Immature natural killer cell (primary cell): ENCODE measurements around the gene MYO18B. TPM values are rescaled to one million over a fixed set of nuclear protein-coding genes. Genes with fewer than 3 reads are reported as not detected.

Source experiments
- DNase-seq, 3 donors: peaks; one replicate each; pipeline ENCODE4 v3.0.0; 2022; ENCODE audit warnings: mixed read lengths in 1 of 3
- H3K27ac Mint-ChIP-seq, 6 donors: one replicate each; pipeline ENCODE4 v1.8.0; 2020; ENCODE audit warnings: mixed read lengths in 6 of 6, mild to moderate bottlenecking in 5 of 6, inconsistent platforms in 4 of 6, moderate library complexity in 3 of 6
- H3K27me3 Mint-ChIP-seq, 3 donors: one replicate each; pipeline ENCODE4 v1.8.0; 2020 to 2021; ENCODE audit warnings: low read depth in 3 of 3, mild to moderate bottlenecking in 3 of 3, mixed read lengths in 3 of 3, moderate library complexity in 3 of 3, inconsistent platforms in 1 of 3
- H3K36me3 Mint-ChIP-seq, 3 donors: one replicate each; pipeline ENCODE4 v1.8.0; 2020; ENCODE audit warnings: mixed read lengths in 3 of 3, inconsistent platforms in 2 of 3, mild to moderate bottlenecking in 2 of 3
- H3K4me1 Mint-ChIP-seq, 2 donors: one replicate each; pipeline ENCODE4 v1.8.0; 2020; ENCODE audit warnings: inconsistent platforms in 2 of 2, mild to moderate bottlenecking in 2 of 2, mixed read lengths in 2 of 2, moderate library complexity in 1 of 2
- H3K4me3 Mint-ChIP-seq, 5 donors: one replicate each; pipeline ENCODE4 v1.8.0; 2020; ENCODE audit warnings: mild to moderate bottlenecking in 5 of 5, mixed read lengths in 5 of 5, inconsistent platforms in 3 of 5, moderate library complexity in 3 of 5
- H3K9me3 Mint-ChIP-seq, 6 donors: one replicate each; pipeline ENCODE4 v1.8.0; 2020; ENCODE audit warnings: mild to moderate bottlenecking in 6 of 6, mixed read lengths in 6 of 6, inconsistent platforms in 4 of 6, moderate library complexity in 3 of 6
- polyA plus RNA-seq, 3 donors: library from polyadenylated mRNA; unstranded; fragments of 300-500 nt; fragmentation: Illumina TruSeq; gene quantifications; one replicate each; pipeline ENCODE4 v1.2.3, GENCODE V29; 2021

MYO18B gene
- polyA plus RNA-seq, 3 donors from 2014 or later, result not detected

- no peaks in the 10 kb centered on the region for H3K4me1 Mint-ChIP-seq
- peaks cover 10 to 19% (median 12%) of the 10 kb centered on the region in 3 donors for H3K27me3 Mint-ChIP-seq
- no peak for DNase-seq
- H3K4me3 Mint-ChIP-seq, result no peak overlapping the region
- H3K27ac Mint-ChIP-seq, result no peak overlapping the region
- no peaks in the 10 kb centered on the region for H3K9me3 Mint-ChIP-seq
- peaks cover 0 to 3% (median 0%) of the 10 kb centered on the region in 3 donors for H3K36me3 Mint-ChIP-seq
These were observed 76.6 kb downstream of the MYO18B start for GRCh38 chr22:25818541-25818940.

- no peak for DNase-seq
- peaks cover 7 to 27% (median 10%) of the 10 kb centered on the region in 3 donors for H3K27me3 Mint-ChIP-seq
- no peaks in the 10 kb centered on the region for H3K9me3 Mint-ChIP-seq
- H3K4me1 Mint-ChIP-seq, result no peaks in the 10 kb centered on the region
- no peak overlapping the region for H3K4me3 Mint-ChIP-seq
- H3K27ac Mint-ChIP-seq, result no peak overlapping the region
- peaks cover 0 to 3% (median 0%) of the 10 kb centered on the region in 3 donors for H3K36me3 Mint-ChIP-seq
These were observed 80.4 kb downstream of the MYO18B start for GRCh38 chr22:25822344-25822743.

- Mint-ChIP-seq H3K4me1 (no peaks in the 10 kb centered on the region), H3K27ac (no peak overlapping the region), H3K27me3 (peaks cover 4 to 27% (median 5%) of the 10 kb centered on the region in 3 donors), H3K36me3 (peaks cover 0 to 3% (median 0%) of the 10 kb centered on the region in 3 donors), H3K4me3 (no peak overlapping the region), H3K9me3 (no peaks in the 10 kb centered on the region)
- no peak for DNase-seq
These were observed 81.3 kb downstream of the MYO18B start for GRCh38 chr22:25823276-25823675.

- no peaks in the 10 kb centered on the region for H3K4me1 Mint-ChIP-seq
- no peaks in the 10 kb centered on the region for H3K9me3 Mint-ChIP-seq
- H3K27me3 Mint-ChIP-seq, result peaks cover 4 to 21% (median 5%) of the 10 kb centered on the region in 3 donors
- no peak overlapping the region for H3K27ac Mint-ChIP-seq
- peaks cover 0 to 2% (median 0%) of the 10 kb centered on the region in 3 donors for H3K36me3 Mint-ChIP-seq
- no peak overlapping the region for H3K4me3 Mint-ChIP-seq
- DNase-seq, result no peak
These were observed 82.9 kb downstream of the MYO18B start for GRCh38 chr22:25824828-25825423.

DNA sequence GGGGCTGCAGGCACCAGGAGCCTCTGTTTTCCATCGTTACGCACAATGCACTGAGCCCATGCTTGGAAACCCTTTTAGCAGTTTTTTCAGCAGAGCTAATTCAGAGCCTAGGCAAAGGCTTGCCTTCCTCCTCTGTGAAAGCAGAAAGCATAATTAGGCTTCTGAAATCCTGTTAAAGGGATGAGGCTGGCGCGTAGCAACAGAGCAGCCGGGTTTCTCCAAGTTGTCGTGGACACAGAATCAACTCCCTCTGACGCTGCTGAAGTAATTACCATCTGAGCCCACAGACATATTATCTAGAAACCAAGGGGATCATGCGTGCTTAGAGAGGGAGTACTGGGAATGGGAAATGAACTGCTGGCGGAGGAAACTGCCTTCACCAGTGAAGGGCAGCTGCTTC lies 85.4 kb downstream of the MYO18B start:
- DNase-seq, result no peak
- H3K9me3 Mint-ChIP-seq, result no peaks in the 10 kb centered on the region
- no peak overlapping the region for H3K4me3 Mint-ChIP-seq
- H3K27ac Mint-ChIP-seq, result no peak overlapping the region
- H3K4me1 Mint-ChIP-seq, result no peaks in the 10 kb centered on the region
- H3K36me3 Mint-ChIP-seq, result no peaks in the 10 kb centered on the region
- peaks cover 1 to 20% (median 2%) of the 10 kb centered on the region in 3 donors for H3K27me3 Mint-ChIP-seq

DNA sequence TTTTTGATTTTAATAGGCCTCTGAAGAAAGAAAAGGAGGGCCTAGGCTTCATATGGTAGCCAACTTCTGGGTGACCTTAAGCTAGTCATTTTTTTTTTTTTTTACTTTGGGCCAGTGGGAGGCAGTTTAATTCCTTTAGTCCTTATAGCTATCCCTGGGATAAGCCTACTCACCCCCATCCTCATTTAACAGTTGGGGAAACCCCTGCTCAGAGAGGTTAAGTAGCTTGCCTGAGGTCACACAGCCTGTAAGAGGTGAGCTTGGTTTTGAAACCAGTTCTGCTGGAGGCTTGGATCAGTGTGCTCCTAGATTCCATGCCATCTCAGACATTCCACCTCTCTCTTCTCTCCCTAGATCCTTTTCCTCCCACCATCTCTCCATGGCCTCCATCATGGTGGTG lies 86.4 kb downstream of the MYO18B start:
- Mint-ChIP-seq H3K4me3 (no peak overlapping the region), H3K9me3 (no peaks in the 10 kb centered on the region), H3K36me3 (no peaks in the 10 kb centered on the region), H3K4me1 (no peaks in the 10 kb centered on the region), H3K27me3 (peaks cover 0 to 18% (median 1%) of the 10 kb centered on the region in 3 donors), H3K27ac (no peak overlapping the region)
- no peak for DNase-seq

DNA sequence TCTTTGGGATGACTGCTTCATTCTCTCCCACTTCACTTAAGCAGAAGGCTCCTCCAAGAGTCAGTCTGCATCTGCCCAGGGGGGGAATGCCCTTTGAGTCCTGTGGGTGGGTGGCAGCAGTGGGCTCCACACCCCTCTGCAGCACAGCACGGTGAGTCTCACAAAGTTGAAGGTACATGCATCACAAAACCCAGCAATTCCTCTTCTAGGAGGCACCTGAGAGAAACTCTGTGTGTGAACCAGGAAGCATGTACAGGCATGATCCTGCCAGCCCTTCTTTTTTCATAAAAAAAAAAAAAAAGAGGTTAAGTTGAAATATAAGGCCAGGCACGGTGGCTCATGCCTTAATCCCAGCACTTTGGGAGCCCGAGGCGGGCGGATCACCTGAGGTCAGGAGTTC lies 87.2 kb downstream of the MYO18B start:
- DNase-seq, result no peak
- Mint-ChIP-seq H3K9me3 (no peaks in the 10 kb centered on the region), H3K27me3 (peaks cover 0 to 12% (median 1%) of the 10 kb centered on the region in 3 donors), H3K4me1 (no peaks in the 10 kb centered on the region), H3K27ac (no peak overlapping the region), H3K4me3 (no peak overlapping the region), H3K36me3 (no peaks in the 10 kb centered on the region)

DNA sequence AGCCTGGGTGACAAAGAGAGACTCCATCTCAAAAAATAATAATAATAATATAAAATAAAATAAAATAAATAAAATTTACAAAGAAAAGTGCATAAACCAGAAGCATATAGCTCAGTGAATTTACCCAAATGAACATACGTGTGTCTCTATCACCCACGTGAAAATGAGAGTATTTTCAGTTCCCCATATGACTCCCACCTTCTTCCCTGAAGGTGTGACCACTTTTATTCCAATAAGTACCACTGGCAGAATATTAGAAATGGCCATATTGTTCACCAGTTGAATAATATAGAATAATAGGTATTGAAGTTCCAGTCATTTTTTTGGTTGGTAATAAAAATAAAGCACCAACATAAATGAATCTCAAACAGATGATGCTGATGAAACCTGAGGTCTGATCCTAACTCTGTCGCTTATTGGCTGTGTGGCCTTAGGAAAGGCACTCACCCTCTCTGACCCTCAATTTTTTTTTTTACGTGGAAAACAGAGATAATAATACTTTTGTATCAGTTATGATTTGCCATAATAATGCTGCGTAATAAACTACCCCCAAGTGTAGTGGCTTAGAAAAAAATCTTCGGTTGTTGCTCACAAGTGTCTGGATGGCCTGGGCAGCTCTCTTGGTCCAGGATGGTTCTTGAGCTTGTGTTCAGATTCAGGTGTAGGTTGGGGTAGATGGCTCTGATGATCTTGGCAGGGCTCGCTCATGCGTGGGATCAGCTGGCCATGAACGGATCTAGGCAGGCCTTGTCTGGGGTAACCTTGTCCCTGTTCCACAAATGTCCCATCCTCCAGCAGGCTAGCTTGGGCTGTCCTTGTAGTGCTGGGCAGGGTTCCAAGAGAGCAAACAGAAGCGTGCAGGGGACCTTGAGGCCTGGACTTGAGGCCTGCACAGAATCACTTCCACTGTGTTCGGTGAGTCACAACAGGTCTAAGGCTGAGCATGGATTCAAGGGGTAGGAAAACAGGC lies 88.1 kb downstream of the MYO18B start:
- Mint-ChIP-seq H3K27ac (no peak overlapping the region), H3K36me3 (no peaks in the 10 kb centered on the region), H3K4me1 (no peaks in the 10 kb centered on the region), H3K4me3 (no peak overlapping the region), H3K27me3 (peaks cover 0 to 7% (median 1%) of the 10 kb centered on the region in 3 donors), H3K9me3 (no peaks in the 10 kb centered on the region)
- no peak for DNase-seq

DNA sequence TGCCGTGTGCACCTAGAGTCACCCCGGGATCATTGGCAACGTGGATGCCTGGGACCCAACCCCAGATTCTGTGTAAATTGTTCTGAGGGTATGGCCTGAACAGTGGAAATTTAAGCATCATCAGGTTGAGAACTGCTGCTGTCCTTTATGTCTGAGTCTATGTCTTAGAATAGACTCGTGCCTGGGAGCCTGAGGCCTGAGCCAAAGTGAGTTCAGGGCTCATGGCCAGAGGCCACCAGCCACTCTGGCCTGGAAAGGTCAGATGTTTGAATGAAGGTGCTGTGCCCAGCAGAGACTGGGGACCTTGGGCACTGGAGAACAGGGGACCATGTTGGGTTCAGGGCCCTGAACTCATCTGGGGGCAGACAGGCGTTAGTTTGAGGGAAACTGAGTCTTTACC lies 91.1 kb downstream of the MYO18B start:
- H3K36me3 Mint-ChIP-seq, result no peaks in the 10 kb centered on the region
- DNase-seq, result no peak
- peaks cover 0 to 3% (median 1%) of the 10 kb centered on the region in 3 donors for H3K27me3 Mint-ChIP-seq
- H3K27ac Mint-ChIP-seq, result no peak overlapping the region
- H3K4me1 Mint-ChIP-seq, result no peaks in the 10 kb centered on the region
- no peaks in the 10 kb centered on the region for H3K9me3 Mint-ChIP-seq
- no peak overlapping the region for H3K4me3 Mint-ChIP-seq

DNA sequence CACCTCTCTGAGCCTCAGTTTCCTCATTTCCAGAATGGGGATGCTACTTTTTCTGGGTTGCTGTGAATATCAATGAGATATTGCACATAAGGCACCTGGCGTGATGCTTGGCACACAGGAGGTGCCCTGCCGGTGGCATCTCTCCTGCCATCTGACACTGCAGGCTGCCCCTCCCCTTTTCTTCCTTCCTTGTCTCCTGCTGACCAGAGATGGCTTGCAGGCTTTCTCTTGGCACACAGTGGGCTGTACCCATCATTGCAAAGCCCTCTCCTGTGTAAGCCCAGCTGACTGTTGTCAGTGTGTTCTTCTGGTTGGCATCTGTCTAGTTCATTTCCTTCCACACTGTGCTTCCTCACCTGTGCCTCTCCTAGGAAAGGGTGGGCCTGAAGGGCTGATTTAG lies 91.7 kb downstream of the MYO18B start:
- H3K36me3 Mint-ChIP-seq, result no peaks in the 10 kb centered on the region
- no peaks in the 10 kb centered on the region for H3K4me1 Mint-ChIP-seq

GRCh38 chr22:25834490-25834889 lies 92.5 kb downstream of the MYO18B start:
- Mint-ChIP-seq H3K36me3 (no peaks in the 10 kb centered on the region), H3K9me3 (no peaks in the 10 kb centered on the region), H3K4me3 (no peak overlapping the region), H3K27me3 (no peaks in the 10 kb centered on the region), H3K27ac (no peak overlapping the region), H3K4me1 (no peaks in the 10 kb centered on the region)
- no peak for DNase-seq

More for the DNA sequence above, 91.7 kb downstream of the MYO18B start:
- H3K27me3 Mint-ChIP-seq, result peaks cover 0 to 3% (median under 1%) of the 10 kb centered on the region in 3 donors
- no peak overlapping the region for H3K27ac Mint-ChIP-seq
- H3K9me3 Mint-ChIP-seq, result no peaks in the 10 kb centered on the region
- no peak for DNase-seq
- H3K4me3 Mint-ChIP-seq, result no peak overlapping the region

- DNase-seq, result no peak
- Mint-ChIP-seq H3K4me3 (no peak overlapping the region), H3K9me3 (no peaks in the 10 kb centered on the region), H3K27ac (no peak overlapping the region), H3K4me1 (no peaks in the 10 kb centered on the region), H3K36me3 (no peaks in the 10 kb centered on the region), H3K27me3 (peaks cover 0 to under 1% (median 0%) of the 10 kb centered on the region in 3 donors)
These were observed 93.4 kb downstream of the MYO18B start for GRCh38 chr22:25835348-25835747.

DNA sequence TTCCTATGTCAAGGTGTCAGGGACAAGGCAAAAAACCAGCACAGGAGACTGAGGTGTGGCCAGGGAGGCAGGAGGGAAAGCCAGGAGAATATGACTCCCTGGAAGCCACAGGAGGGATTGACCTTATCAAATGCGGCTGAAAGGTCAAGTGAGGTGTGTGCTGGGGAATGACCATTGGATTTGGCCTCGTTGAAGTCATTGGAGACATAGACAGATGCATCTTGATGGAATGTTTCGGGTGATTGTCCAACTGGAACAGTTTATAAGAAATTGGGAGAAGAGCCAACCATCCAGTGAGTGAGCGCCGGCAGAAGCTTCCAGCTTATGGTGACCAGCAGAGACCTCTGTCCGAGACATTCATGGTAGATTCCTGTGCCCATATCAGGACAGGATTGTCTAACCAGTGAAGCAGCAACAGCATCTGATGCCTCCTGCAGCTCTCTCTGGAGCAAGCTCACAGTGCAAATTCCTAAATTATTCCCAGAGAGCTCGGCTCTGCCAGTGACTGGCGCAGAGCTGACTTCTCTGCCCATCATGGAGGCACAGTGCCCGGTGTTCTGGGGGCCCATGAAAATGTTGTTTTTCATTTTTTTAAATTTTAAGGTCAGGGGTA lies 95.4 kb downstream of the MYO18B start:
- H3K4me3 Mint-ChIP-seq, result no peak overlapping the region
- no peaks in the 10 kb centered on the region for H3K4me1 Mint-ChIP-seq
- H3K27me3 Mint-ChIP-seq, result peaks cover 0 to 4% (median 0%) of the 10 kb centered on the region in 3 donors
- H3K36me3 Mint-ChIP-seq, result no peaks in the 10 kb centered on the region
- no peak for DNase-seq
- no peak overlapping the region for H3K27ac Mint-ChIP-seq
- no peaks in the 10 kb centered on the region for H3K9me3 Mint-ChIP-seq
